ENCODE data around the gene RPL7A.

DNA sequence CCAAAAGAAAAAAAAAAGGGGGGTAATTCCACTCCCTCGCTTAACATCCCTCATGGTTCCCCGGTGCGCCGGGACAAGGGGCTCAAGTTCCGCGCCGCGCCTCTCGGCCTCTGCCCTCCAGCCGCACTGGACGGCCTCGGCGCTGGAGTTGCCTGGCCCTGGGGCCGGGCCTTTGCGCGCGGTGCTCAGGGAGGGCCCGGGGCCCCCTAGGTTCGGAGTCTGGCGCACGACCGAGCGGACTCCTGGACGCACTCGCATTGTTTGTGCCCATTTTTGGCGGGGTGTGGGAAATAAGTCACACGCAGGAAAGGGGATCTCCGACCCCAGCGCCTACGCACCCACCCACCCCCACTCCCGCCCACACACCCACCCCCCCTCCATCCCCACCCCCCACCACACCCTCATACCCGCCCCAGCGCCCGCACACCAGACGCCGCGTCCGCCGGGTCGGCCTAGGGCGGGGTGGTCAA is 468 bp upstream of the RPL7A start:
- TF ChIP-seq SP1 (IDR thresholded peaks at IDR 0.05) (no peak), HDGF (IDR thresholded peaks at IDR 0.05; ENCODE audit: borderline replicate concordance) (no peak), LEF1 (IDR thresholded peaks at IDR 0.05; ENCODE audit: borderline replicate concordance) (no peak)
